Stimulated activated CD4-positive, alpha-beta T cell treated with anti-CD3 and anti-CD28 coated beads, TNF-alpha, amount 100 ng/mL, for 24 hours (primary cell): Measurements from ENCODE around the gene KLHL29.

Experiments used
- DNase-seq, 3 experiments: peaks; one replicate each; pipeline ENCODE4 v3.0.0-alpha.2; 2020; ENCODE audit warnings: low read depth in 3 of 3

KLHL29 gene

DNA sequence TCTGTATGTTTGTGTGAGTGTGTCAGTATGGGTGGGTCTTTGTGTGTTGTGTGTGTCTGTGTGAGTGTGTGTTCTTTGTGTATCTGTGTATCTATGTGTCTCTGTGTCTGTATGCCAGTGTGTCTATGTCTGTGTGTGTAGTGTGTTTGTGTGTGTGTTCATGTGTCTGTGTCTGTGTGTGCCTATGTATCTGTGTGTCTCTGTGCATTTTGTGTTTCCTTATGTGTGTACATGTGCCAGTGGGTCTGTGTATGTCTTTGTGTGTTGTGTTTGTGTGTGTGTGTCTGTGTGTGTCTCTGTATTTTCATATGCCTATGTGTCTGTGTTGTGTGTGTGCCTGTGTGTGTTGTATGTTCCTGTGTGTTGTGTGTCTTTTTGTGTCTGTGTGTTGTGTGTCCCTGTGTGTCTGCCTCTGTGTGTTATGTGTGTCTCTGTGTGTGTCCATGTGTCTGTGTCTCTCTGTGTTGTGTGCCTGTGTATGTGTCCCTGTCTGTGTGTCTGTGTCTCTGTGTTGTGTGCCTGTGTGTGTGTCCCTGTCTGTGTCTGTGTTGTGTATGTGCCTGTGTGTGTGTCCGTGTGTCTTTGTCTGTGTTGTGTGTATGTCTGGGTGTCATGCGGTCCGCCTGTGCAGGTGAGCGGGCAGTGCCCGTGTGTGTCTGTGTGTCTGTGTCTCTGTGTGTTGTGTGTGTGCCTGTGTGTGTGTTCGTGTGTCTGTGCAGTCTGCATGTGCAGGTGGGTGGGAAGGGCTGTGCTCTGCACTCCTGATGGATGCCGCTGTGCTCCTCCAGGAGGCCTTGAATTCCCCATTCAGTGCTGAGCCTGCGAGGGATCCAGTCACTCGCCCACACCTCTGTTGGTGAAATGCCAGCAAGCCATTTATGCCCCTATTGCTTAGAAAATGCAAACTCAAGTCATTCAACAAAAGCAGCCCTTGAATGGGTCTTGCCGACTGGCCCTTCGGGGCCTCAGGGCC is 37.4 kb downstream of the KLHL29 start:
- no peak for DNase-seq

DNA sequence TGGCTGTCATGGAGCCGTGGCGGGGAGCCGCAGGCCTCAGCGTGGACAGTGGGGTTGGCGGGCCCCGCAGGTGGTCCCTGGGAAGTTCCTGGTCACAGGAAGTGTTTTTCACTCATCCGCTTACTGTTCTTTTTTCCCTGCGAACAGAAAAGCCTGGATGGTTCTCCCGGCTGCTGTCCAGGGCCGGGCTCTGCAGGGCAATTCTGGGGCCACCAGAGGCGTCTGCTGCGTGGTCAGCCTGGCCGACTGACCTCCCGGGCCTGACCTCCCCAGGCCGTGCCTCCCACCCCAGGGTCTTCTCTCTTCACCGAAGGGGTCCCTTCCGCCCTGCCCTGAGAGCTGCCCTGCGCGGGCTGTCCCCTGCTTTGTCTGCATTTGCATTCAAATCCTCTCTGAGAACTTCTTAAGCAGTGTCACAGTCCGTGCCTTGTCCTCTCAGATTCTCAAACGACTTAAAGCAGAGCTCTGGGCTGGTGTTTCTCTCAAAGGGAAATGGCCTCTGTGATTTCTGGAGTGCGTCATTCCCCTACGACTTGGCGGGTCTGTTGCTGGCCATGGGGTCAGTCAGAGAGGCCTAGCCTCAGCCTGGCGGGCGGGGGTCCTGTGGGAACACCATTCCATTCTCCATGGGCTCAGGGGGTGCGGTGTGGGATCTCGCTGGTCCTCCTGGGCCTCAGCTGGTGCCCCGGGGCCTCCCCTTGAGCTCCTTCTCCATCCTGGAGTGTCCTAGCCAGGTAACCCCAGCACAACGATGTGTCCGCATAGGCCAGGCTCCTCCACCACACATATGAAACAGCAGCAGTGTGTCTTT is 38.3 kb downstream of the KLHL29 start:
- no peak for DNase-seq

DNA sequence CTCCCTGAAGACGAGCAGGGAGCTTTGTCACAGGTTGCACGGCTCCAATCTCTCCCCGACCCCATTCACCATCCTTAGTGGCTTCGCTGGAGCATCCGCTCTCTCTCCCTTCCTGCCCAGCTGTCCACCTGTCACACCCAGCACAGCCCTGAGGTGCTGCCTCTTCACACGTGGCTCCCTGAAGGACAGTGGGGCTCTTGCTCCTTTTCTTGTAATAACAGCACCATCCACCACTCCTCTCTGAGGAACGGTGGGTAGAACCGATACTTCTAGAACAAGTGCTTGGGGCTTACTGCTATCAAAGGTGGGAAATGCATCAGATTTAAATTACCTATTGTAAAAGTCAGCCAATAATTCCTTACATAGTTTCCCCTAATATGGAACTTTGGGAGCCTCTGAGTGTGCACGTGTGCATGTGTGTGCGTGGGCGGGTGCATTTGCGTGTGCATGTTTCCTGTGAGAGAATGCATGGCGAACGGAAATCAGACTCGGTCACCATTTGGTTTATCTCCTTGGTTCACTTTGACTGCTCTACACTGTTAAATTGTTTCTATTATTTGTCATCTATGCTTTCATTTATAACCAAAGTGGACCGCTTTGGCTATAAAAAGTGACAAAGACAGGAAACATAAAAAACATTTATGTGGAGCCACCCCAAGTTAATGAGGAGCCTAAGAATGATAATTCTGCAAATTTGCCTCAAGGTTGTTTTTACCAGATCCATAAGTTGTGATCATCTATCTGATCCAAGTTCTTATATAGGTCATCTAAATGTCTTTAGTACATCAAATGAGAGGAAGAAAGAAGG is 39.1 kb downstream of the KLHL29 start:
- DNase-seq = no peak

DNA sequence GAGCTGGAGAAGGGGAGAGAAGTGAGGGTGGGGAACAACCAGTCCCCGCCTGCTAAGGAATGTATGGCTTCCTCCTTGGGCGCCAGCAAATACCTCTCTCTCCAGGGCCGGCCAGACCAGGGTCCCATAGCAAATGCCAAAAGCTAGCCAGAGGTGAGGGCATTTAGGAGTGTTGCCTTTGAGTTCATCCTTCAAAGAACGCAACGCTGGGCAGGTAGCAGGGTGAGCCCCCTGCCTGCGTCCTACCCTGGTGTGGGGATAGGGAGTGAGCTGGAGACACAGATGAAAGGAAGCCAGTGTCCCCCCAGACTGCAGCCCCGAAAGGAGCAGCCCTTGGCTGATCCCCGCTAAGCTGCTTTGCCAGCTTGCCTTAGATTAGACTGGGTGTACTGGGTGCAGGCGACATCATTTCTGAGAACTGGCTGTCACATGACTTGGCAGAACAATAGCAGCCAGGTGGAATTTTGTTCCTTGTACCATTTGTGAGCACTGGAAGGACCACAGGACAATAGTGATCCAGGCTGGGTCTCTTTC is 40.4 kb downstream of the KLHL29 start:
- DNase-seq = no peak

DNA sequence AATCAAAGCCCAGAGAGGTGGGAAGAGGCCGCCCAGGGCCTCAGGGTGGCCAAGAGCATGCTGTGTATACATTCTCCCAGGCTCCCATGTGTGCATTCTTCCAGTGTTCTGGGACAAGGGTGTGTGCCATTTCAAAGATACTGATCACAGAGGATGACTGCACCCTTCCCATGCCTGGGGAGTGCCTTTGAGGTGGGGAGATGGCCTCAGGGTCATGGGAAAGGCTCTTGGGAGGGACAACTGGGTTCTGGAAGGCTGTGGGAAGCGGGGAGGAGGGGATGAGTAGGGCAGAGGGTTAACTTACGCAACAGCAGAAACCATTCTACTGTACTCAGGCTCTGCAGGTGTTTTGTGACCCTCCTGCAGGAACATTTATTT is 40.9 kb downstream of the KLHL29 start:
- no peak for DNase-seq

DNA sequence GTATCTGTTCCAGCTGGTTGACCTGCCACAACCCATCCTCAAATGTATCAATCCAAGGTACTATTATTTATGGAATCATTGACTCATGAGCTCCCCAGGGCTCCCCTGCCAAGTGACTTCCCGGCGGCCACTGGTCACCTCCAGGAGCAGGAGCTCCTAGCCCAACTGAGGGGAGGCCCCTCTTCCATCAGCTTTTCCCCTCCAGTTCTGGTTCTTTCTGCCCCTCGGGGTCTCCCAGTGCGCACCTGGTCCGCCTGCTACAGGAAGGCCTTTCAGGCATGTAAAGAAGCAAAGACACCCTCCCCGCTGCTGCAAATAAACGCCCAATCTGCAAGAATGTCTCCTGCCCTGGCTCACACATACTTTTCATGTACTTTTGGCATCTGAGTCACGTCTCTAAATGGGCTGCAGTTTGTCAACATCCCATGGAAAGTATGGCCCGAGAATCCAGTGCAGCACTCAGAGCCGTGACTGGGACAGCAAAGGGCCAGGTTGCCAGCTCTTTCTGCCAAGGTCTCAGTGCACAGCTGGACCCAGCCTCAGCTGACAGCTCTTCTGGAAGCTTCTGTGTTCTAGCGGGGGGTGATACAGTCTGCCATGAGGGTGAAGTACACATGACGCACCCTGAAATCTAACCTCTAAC is 41.4 kb downstream of the KLHL29 start:
- DNase-seq = no peak

DNA sequence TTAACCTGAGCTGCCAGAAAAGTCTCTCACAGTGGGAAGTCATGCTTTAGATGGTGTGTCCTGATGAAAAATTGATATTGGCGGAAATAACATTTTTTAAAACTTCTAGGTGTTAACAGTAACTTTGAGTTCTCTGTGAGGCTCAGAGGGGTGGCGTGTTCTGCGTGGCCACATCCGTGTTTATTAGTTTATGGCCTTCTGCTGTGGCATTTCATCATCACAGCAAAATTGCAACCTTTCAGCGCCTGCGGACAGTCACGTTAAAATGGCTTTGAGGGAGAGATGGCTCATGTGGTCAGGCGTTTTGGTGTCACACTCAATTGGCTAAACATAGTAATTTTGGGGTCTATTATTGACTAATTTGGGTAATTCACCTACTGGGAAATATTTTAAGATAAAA is 42.4 kb downstream of the KLHL29 start:
- no peak for DNase-seq

DNA sequence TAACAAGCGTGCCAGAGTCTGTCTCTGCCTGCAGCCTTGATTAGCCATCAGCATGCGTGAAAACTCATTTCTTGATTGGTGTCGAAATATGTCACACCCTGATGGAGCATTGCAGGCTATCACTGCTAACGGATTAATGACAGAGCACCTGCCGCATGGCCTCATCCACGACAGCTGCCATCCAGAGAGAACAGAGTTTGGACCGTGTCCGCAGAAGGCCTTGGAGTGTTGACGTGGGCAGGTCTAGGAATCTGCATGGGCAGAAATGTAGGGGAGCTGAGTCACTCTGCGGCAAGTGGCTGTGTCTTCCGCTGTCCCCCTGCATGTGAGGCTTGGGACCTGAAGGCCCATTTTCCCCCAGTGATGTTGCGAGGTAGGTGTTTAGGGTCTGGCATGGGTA is 43.0 kb downstream of the KLHL29 start:
- no peak for DNase-seq

DNA sequence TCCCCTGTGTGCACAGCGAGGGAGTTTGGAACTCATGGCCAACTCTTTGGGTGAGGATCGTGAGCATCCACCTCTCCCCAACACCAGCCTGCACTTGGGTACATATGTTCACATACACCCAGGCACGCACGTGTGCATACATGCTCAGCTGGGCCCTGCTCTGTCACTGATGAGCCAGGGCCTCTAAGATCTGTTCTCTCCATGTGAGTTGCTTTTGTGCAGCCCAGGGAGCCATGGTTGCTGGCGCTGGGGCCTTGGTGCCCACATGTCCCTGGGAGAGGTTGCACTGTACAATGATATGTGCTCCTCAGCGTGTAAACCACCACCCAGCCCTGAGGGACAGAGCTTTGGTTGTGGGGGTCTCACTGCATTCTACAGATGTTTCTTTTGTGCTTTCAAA is 44.1 kb downstream of the KLHL29 start:
- DNase-seq = no peak

DNA sequence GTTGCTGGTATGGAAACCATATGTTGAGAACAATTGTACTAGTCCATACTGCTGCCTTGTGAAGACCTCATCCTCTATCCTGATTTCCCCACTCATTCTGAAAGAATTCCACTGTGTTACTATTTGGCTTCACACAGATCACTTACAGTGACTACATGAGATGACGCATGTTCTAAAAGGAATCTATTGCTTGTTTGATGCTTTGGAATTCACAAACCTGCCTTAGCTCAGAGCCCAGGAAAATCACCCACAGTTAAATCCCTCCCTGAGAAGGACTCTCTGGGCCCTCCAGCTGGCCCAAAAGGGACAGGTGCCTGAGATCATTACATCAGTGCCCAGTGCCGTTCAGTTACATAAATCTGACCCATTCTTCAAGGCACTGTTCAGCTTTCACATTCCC is 45.3 kb downstream of the KLHL29 start:
- no peak for DNase-seq

DNA sequence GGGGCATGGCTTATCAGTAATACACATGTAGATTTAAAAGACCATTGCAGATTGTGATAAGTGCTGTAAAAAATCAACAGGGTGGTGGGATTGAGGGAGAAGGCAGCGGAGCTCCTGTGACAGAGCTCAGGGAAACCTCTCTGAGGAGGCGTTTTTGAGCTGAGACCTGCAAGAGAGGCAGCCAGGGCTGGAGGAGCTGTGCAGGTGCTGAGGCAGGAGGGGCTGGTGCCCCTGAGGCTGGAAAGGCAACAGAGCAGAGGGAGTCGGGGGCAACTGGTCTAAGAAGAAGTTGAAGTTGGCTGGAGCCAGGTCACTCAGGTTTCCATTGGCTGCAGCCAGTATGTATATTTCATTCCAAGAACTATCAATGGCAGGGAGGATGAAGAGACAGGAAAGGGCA is 47.6 kb downstream of the KLHL29 start:
- DNase-seq = no peak

DNA sequence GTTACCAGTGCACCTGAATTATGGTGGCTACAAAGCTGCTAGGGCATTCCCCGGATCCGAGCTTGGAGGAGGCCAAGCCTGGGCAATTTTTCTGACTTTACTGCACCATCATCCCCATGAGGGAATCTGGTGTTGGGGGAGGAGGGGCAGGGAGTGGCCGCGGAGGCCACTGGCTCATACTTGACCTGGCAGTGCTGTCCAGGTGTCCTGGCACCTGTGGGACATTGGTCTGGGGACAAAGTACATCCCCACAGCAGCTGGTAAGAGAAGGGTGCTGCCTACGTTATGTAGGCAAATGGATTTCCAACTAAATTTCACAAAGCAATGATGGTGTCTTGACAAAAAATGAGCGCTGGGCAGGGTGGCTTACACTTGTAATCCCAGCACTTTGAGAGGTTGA is 48.3 kb downstream of the KLHL29 start:
- no peak for DNase-seq

DNA sequence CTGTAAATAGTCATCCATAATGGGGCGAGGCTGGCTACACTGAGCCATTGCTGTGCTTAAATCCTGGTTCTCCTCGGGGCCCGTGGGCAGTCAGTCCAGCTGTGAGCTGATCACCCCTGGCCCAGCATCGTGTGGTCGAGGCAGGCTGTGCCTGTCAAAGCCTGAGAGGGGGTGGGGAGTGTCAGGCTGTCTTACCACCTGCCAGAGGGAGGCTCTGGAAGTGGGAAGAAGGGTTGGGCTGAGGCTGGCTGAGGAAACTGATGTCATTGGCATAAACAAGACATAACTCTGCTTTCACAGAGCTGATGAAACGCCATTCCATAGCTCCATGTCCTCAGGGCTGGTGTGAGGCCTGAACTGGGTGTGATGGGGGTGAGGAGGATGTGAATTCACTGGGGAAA is 49.7 kb downstream of the KLHL29 start:
- no peak for DNase-seq

DNA sequence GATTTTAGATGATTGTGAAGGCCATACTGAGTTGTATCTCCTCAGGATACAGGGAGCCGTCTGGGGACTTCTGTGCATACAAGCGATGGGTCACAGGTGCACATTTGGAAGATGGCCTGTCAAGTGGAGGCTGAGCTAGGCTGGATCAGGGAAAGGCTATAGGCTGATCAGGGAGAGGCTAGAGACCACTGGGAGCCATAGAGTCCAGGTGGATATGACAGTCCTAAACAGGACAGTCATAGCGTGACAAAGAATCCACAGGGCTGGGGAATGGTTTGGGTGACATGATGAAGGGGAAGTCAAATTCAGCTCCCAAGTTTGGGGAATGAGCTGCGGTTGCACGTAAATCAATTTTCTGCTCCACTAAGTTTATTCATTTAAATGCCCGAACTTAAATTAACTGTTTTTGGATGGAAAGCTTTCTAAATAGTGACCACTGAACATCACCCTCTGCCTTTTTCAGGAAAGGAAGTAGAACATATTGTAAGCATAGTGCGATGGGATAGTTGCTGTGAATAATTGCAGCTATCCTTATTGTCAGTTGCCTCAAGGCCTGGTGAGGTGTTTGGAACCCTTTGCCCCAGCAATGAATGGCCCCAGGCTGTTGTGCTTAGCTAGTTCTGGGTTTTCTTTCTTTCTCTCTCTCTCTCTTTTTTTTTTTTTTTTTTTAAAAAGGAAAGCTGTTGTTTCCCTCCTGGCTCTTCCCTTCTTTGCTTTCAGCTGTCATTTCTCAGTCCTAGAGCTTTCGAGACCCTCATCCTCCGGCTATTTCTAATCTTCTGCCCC is 50.5 kb downstream of the KLHL29 start:
- no peak for DNase-seq

DNA sequence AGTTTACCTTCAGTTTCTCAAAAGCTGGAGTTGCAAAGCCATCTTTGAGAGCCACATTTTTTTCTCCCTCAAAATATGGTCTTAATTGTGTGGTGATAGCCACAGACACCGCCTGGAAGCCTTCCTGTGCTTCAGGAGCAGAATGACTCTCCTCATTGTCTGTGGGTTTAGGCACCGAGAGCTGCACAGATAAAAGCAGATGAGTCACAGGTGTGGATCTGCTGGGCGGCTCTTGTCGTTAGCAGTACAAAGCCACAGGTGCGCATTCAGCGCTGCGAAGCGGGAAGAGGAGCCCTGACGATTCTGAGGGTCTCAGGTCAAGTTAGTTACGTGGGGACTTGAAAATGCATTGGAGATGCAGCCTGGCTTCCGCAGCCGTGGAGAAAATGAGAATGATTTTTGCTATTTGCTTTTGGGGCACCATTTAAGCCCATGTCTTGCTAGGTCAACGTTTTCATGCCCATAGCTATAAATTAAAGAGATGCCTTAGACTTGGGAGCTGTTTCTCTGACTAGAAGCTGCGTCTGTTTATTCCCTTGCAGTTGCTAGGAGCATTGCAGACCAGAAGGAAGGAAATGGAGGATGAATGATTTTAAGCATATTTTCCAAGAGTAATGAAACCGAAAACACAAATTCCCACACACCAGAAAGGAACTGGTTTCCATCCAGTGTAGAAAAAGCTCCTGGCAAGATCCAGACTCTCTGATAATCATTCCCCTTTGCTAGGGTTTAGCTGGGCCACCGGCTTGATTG is 51.5 kb downstream of the KLHL29 start:
- peak in 2 of 3 experiments; percentile 3 to 45 for DNase-seq

DNA sequence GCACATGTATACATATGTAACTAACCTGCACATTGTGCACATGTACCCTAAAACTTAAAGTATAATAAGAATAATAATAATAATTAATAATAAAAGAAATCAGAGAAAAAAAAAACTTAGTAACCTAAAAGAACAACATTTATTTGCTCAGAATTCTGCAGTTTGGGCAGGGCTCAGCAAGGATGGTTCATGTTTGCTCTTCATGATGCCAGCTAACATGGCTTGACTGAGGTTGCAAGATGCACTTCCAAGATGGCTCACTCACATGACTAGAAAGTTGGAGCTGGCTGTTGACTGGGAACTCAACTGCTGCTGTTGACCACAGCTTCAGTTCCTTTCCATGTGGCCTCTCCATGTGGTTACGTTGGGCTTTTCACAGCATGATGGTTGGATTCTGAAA is 56.4 kb downstream of the KLHL29 start:
- no peak for DNase-seq

DNA sequence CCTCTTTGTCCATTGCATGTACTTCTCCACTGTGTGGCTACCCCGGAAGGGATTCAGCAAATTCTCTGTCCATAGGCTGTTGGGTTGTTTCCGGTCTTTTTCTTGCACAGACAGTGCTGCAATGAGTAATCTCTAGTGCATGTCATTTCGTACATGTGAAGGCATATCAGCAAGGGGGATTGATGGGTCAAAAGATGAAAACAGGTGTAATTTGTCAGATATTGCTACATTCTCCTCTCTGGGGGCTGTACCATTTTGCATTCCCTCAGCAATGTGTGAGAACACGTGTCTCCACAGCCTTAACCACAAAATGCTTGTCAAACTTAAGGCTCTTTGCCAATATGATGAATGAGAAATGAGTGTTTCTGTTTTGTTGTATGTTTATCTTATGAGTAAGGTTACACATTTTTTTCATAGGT is 60.5 kb downstream of the KLHL29 start:
- no peak for DNase-seq

DNA sequence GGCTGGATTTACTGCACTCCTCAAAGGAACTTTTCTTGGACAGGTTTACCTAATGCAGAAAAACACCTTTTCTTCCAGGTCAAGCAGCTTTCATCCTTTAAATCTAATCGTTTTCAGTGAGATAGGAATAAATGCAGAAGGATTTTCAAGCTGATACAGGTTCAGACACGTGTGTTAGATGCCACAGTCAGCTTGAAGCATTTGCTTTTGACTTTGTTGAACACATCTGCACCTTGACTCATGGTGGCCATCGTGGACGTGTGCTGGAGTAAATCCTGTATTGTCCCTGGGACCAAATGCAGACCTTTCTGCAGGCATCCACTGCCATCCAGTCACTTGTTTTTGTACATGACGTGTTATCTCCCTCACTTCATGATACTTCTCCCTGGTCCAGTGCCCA is 61.9 kb downstream of the KLHL29 start:
- no peak for DNase-seq

DNA sequence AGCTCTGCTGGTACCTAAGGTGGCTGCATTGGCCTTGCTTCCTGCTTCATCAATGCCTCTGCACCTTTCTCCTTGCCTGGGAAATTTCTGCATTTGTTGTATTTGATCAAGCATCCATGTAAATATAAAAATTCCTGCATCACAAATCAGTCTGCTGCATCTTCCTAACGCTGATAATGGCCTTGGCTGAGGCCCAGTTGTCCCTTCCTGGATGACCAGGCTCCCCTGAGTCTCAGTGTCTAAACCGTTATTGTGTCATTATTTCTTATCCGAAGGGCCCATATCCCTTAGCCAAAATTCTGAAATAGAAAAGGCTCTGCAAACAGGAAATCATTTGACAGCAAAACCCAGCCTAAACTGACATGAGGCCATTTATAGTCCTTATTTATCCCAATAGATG is 62.4 kb downstream of the KLHL29 start:
- no peak for DNase-seq

DNA sequence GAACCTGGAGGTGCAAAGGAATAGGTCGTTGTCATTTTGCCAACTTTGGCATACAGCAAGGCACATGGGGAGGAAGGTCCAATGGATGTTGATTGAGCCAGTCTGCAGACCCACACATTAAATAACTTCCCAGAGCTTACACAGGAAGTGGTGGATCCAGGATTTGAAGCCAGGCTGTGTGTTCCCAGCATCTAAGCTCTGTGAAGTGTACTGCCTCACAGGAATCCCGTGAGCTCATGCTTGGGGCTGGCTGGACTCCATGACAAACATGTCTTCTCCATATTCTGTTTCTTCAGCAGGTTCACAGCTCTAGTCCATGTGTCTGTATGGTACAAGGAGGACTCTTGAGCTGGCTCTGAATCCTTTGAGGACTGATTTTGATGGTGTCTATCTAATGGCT is 63.9 kb downstream of the KLHL29 start:
- no peak for DNase-seq
